OCI-LY1 (cell line): ENCODE data around the gene ZNF200.

Source experiments
- H2AFZ ChIP-seq: fragments of 200-600 bp; sonication (generic), shearing (Covaris generic); 2 replicates; pipeline ENCODE4 v1.6.0; 2014; ENCODE audit warnings: antibody characterized with exemption, mild to moderate bottlenecking, low read length
- H3F3A ChIP-seq: fragments of 200-600 bp; sonication (generic), shearing (Covaris generic); 2 replicates; pipeline ENCODE4 v1.6.0; 2014; ENCODE audit warnings: mild to moderate bottlenecking, antibody characterized with exemption, low read length, moderate library complexity; ENCODE audit not compliant: insufficient read depth
- H3K27ac ChIP-seq: fragments of 200-600 bp; sonication (generic); 2 replicates; pipeline ENCODE4 v1.5.1; 2014; ENCODE audit warnings: low read length, mixed run types, mild to moderate bottlenecking, low read depth; ENCODE audit not compliant: poor library complexity, severe bottlenecking
- H3K27me3 ChIP-seq: fragments of 200-600 bp; sonication (generic); 2 replicates; pipeline ENCODE4 v1.6.0; 2014; ENCODE audit warnings: antibody characterized with exemption, mild to moderate bottlenecking, low read length, moderate library complexity; ENCODE audit not compliant: insufficient read depth
- H3K36me3 ChIP-seq: fragments of 200-600 bp; sonication (generic); 2 replicates; pipeline ENCODE4 v1.6.1; 2014; ENCODE audit warnings: mild to moderate bottlenecking, antibody characterized with exemption, low read length, moderate library complexity, mixed read lengths; ENCODE audit not compliant: insufficient read depth
- H3K4me1 ChIP-seq: fragments of 200-600 bp; sonication (generic); 2 replicates; pipeline ENCODE4 v1.5.1; 2014; ENCODE audit warnings: mild to moderate bottlenecking, low read length, moderate library complexity; ENCODE audit not compliant: insufficient read depth, severe bottlenecking
- H3K4me2 ChIP-seq: fragments of 200-600 bp; sonication (generic), shearing (Covaris generic); 2 replicates; pipeline ENCODE4 v1.6.1; 2014; ENCODE audit warnings: low read length
- H3K4me3 ChIP-seq: fragments of 200-600 bp; sonication (generic); 2 replicates; pipeline ENCODE4 v1.5.1; 2014; ENCODE audit warnings: low read length, low read depth, mild to moderate bottlenecking, mixed read lengths; ENCODE audit not compliant: poor library complexity, severe bottlenecking
- H3K79me2 ChIP-seq: fragments of 200-600 bp; shearing (Covaris generic); 2 replicates; pipeline ENCODE4 v1.6.1; 2016; ENCODE audit warnings: mixed run types, low read length, mixed read lengths; ENCODE audit not compliant: insufficient read depth
- H3K9ac ChIP-seq: fragments of 200-600 bp; sonication (generic), shearing (Covaris generic); 2 replicates; pipeline ENCODE4 v1.6.1; 2014; ENCODE audit warnings: mild to moderate bottlenecking, low read length, mixed read lengths
- H3K9me2 ChIP-seq: fragments of 200-600 bp; sonication (generic), shearing (Covaris generic); 2 replicates; pipeline ENCODE4 v1.6.1; 2014; ENCODE audit warnings: low read depth, mild to moderate bottlenecking, low read length, mixed read lengths
- H3K9me3 ChIP-seq: fragments of 200-600 bp; shearing (Covaris generic); 2 replicates; pipeline ENCODE4 v1.6.1; 2014; ENCODE audit warnings: low read length, mixed read lengths
- H4K20me1 ChIP-seq: fragments of 200-600 bp; sonication (generic), shearing (Covaris generic); 2 replicates; pipeline ENCODE4 v1.6.0; 2016; ENCODE audit warnings: mild to moderate bottlenecking, low read length; ENCODE audit not compliant: insufficient read depth
- EZH2 ChIP-seq: fragments of 200-600 bp; sonication (generic), shearing (Covaris generic); IDR thresholded peaks from 2 replicates; pipeline ENCODE4 v1.8.0; 2017; ENCODE audit warnings: borderline replicate concordance, mixed run types, mild to moderate bottlenecking, antibody characterized with exemption, low read length, moderate library complexity, mixed read lengths
- TF ChIP-seq, protein P1 (sequence below): fragments of 200-600 bp; sonication (generic), shearing (Covaris generic); IDR thresholded peaks from 2 replicates; pipeline ENCODE4 v1.5.1; 2017; ENCODE audit warnings: mild to moderate bottlenecking, antibody characterized with exemption, low read length, moderate library complexity, mixed read lengths

Gene ZNF200

DNA sequence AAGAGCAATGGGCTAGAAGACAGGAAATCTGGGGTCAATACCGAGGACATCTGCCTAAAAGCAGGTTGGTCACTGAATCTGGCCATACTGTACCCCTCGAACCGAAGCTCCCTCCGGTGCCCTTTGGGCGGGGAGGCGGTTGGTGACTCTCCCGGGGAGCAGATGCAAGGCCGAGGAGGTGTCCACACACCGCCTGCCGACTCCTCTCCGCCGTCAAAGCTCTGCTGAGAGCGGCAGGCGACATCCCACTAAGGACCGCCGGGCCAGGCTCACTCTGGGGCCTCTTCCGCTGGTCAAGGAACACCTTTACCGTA, 458 bp downstream of the ZNF200 start:
- peaks cover 43% of the 10 kb centered on the region for H3K36me3 ChIP-seq
- no peaks in the 10 kb centered on the region for H3K9me2 ChIP-seq
- H3K4me3 ChIP-seq = peak overlapping the region; percentile 74
- H4K20me1 ChIP-seq = no peaks in the 10 kb centered on the region
- H2AFZ ChIP-seq = no peak overlapping the region
- no peaks in the 10 kb centered on the region for H3K79me2 ChIP-seq
- H3K27me3 ChIP-seq = no peaks in the 10 kb centered on the region
- H3K9me3 ChIP-seq = peaks cover 12% of the 10 kb centered on the region
- peak overlapping the region; percentile 83 for H3K4me2 ChIP-seq
- TF ChIP-seq, protein P1, sequence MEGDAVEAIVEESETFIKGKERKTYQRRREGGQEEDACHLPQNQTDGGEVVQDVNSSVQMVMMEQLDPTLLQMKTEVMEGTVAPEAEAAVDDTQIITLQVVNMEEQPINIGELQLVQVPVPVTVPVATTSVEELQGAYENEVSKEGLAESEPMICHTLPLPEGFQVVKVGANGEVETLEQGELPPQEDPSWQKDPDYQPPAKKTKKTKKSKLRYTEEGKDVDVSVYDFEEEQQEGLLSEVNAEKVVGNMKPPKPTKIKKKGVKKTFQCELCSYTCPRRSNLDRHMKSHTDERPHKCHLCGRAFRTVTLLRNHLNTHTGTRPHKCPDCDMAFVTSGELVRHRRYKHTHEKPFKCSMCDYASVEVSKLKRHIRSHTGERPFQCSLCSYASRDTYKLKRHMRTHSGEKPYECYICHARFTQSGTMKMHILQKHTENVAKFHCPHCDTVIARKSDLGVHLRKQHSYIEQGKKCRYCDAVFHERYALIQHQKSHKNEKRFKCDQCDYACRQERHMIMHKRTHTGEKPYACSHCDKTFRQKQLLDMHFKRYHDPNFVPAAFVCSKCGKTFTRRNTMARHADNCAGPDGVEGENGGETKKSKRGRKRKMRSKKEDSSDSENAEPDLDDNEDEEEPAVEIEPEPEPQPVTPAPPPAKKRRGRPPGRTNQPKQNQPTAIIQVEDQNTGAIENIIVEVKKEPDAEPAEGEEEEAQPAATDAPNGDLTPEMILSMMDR = no peak
- peak overlapping the region; percentile 74 for H3K9ac ChIP-seq
- peak overlapping the region; percentile 93 for H3K27ac ChIP-seq
- peaks cover 14% of the 10 kb centered on the region for H3K4me1 ChIP-seq
- no peaks in the 10 kb centered on the region for H3F3A ChIP-seq

DNA sequence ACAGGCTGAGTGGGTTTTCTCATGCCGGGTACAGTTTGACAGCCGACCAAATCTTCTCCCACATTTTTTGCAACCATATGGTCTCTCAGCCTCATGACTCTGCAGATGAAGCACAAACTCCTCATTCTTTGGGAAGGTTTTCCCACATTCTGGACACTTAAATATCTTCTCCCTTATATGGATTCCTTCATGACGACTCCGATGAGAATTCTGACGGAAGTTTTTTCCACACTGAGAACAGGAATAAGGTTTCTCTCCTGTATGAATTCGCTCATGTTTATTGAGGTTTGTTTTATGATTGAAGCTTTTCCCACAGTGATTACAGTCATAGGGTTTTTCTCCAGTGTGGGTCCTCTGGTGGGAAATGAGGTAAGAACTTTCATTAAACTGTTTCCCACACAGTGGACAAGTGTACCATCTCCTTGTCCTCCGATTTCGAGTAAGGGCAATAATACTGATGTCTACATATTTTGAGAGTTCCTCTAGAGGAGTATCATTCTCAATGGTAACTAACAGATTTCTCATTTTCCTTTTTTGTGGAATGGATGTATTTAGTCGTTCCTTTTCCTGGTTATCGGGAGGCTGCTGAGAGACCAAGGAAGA, 10.9 kb downstream of the ZNF200 start:
- no peaks in the 10 kb centered on the region for H3K27me3 ChIP-seq
- no peak overlapping the region for H2AFZ ChIP-seq
- H3K79me2 ChIP-seq = no peaks in the 10 kb centered on the region
- no peaks in the 10 kb centered on the region for H3K9me2 ChIP-seq
- no peak overlapping the region for H3K4me2 ChIP-seq
- peaks cover 40% of the 10 kb centered on the region for H3K9me3 ChIP-seq
- TF ChIP-seq EZH2 = no peak
- TF ChIP-seq, protein P1 = no peak
- no peaks in the 10 kb centered on the region for H4K20me1 ChIP-seq
- H3K36me3 ChIP-seq = peaks cover 64% of the 10 kb centered on the region
- no peak overlapping the region for H3K27ac ChIP-seq
- no peak overlapping the region for H3K9ac ChIP-seq
- no peaks in the 10 kb centered on the region for H3F3A ChIP-seq
- no peak overlapping the region for H3K4me3 ChIP-seq
- H3K4me1 ChIP-seq = no peaks in the 10 kb centered on the region

DNA sequence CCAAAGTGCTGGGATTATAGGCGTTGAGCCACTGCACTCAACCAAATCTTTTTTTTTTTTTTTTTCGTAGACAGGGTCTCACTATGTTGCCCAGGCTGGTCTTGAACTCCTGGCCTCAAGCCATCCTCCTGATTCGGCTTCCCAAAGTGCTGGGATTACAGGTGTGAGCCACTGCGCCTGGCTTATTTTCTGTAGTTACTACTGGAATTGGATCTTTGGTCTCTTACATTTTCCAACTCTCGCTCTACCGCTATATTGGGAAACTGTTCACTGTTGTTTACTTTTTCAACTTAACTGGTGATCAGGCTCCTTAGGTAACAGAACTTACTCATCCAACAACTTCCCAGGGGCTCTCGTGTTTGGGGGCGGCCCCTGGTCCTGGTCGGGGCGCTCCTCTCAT, 14.1 kb downstream of the ZNF200 start:
- H3K4me3 ChIP-seq = no peak overlapping the region
- H3K79me2 ChIP-seq = no peaks in the 10 kb centered on the region
- no peaks in the 10 kb centered on the region for H3K27me3 ChIP-seq
- H3K4me2 ChIP-seq = no peak overlapping the region
- H3K36me3 ChIP-seq = peaks cover 34% of the 10 kb centered on the region
- no peak overlapping the region for H3K27ac ChIP-seq
- TF ChIP-seq EZH2 = no peak
- no peaks in the 10 kb centered on the region for H4K20me1 ChIP-seq
- no peak overlapping the region for H2AFZ ChIP-seq
- H3K9me3 ChIP-seq = peaks cover 32% of the 10 kb centered on the region
- peaks cover under 1% of the 10 kb centered on the region for H3K4me1 ChIP-seq
- H3F3A ChIP-seq = no peaks in the 10 kb centered on the region
- no peaks in the 10 kb centered on the region for H3K9me2 ChIP-seq
- no peak overlapping the region for H3K9ac ChIP-seq

DNA sequence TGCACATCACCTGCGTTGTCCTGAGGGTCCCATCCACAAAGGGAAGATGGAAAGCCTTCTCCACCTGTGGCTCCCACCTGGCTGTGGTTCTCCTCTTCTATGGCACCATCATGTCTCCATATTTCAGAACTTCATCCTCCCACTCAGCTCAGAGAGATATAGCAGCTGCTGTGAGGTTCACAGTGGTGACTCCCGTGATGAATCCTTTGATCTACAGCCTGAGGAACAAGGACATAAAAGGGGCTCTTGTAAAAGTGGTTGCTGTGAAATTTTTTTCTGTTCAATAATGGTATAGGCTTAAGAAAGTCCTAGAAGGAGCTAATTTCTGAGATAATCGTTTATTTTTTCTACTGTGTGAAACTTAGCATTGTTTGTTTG, 18.7 kb downstream of the ZNF200 start:
- Histone ChIP-seq H3K27ac (no peak overlapping the region), H3K4me1 (peaks cover 7% of the 10 kb centered on the region), H2AFZ (no peak overlapping the region), H3K4me2 (no peak overlapping the region), H3K9me3 (no peaks in the 10 kb centered on the region), H3K9ac (no peak overlapping the region), H3K9me2 (no peaks in the 10 kb centered on the region), H3F3A (no peaks in the 10 kb centered on the region), H3K79me2 (no peaks in the 10 kb centered on the region), H3K27me3 (no peaks in the 10 kb centered on the region), H4K20me1 (no peaks in the 10 kb centered on the region), H3K4me3 (no peak overlapping the region), H3K36me3 (no peaks in the 10 kb centered on the region)
- TF ChIP-seq, protein P1 = no peak
- TF ChIP-seq EZH2 = no peak
